ENCODE results near the gene MAP4.

The MAP4 gene

DNA sequence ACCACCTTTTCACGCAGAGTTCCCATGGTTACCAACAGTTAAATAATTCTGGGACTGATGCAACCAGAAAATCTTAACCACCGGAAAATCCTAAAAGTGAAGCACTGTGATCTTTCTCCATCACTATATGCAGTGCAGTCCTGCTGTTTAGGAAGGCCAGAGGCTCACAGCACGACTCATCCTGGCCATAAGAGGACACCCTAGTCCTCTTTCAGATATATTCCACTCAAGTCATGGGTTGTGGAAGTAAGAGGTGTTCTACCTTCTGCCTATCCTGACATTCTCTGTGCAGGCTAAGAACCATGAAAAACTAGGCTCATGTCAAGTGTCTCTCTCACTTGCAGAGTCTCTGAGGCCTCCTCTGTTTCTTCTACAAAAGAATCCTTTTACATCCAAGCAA, 146.1 kb downstream of the MAP4 start:
- in situ Hi-C loops (cut with HindIII; ENCODE audit: low sequenced_read_pairs) = no loop called here

DNA sequence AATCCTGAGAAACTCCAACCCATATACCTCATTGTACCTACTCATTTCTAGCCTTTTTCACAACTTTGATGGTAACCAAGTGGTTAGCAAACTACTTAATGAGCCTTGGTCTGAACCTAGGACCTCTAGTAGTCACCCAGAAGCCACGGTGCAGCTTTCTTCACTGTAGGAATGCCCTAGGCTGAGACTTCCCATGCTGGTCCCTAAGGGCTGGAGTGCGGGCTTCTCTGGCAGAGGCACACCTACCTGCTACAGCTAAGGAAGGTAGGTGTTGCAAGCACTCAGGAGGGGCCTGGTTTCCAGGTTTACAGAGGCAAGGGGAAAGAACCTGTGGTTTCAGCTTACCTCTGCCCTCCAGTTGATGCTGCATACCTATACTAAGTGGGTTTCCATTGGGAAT, 147.9 kb downstream of the MAP4 start:
- in situ Hi-C loops (cut with HindIII; ENCODE audit: low sequenced_read_pairs) = no loop called here

GRCh38 chr3:47867451-47868044, 148.7 kb downstream of the MAP4 start:
- in situ Hi-C loops (cut with HindIII; ENCODE audit: low sequenced_read_pairs) = no loop called here

DNA sequence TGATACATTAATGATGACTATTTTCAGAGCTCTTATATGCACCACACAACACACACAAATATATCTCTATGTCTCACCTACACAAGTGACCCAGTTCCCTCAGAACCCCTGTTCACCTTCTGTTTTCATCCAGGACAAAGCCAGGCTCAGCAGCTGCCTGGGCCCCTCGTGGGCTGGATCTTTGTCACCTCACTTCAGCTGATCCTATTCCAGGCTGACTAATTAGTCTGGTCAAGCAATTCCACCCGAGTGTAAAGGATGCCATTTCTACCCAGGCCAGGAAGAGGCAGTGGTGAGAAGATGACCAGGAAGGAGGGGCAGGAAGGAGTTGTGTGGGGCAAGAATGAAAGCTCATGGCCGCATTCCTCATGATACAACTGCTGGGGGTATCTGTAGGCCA, 151.0 kb downstream of the MAP4 start:
- in situ Hi-C loops (cut with HindIII; ENCODE audit: low sequenced_read_pairs) = no loop called here

GRCh38 chr3:47863391-47864128, 152.7 kb downstream of the MAP4 start:
- in situ Hi-C loops (cut with HindIII; ENCODE audit: low sequenced_read_pairs) = no loop called here

DNA sequence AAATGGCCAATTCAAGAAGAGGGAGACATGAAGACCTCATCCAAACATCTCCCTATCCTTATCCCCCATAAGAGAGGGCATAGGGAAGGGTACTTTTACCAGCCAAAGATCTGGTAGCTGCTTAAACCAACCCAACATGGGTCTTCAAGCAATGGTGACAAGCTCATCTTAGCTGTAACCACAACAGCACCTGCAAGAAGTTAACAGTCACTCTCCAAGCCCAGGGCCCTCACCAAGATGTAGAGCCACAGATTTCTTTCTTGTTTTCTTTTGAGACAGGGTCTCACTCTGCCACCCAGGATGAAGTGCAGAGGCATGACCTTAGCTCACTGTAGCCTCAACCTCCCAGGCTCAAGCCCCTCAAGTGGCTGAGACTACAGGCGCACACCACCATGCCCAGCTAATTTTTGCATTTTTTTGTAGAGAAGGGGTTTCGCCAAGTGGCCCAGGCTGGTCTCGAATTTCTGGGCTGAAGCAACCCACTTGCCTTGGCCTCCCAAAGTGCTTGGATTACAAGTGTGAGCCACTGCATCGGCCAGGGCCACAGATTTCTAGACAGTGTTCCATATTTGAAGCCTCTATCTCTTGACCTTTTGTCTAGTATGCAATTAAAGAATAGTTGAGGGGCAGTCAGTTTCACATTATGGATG, 156.1 kb downstream of the MAP4 start:
- in situ Hi-C loops (cut with HindIII; ENCODE audit: low sequenced_read_pairs) = no loop called here

DNA sequence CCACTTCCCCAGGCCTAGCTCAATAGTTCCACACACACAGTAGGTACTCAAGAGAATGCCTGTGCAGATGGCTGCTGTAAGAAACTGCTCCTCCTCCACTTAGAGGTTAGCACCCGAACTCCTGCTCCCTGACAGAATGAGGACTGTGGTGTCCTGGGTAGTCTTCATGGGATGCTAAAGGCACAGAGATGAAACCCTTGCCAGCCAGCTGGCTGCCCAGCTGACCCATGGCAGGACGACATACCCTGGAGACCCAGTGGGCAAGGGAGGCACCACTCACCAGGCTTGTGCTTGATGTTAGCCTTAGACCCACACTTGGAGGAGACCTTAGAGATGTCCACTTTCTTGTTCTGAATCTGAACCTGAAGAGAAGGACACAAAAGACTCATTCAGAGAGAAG, 159.1 kb downstream of the MAP4 start:
- in situ Hi-C loops (cut with HindIII; ENCODE audit: low sequenced_read_pairs) = no loop called here

- in situ Hi-C loops (cut with HindIII; ENCODE audit: low sequenced_read_pairs) = no loop called here
These were observed 159.5 kb downstream of the MAP4 start for GRCh38 chr3:47856669-47857068.

GRCh38 chr3:47855461-47856383, 160.5 kb downstream of the MAP4 start:
- in situ Hi-C loops (cut with HindIII; ENCODE audit: low sequenced_read_pairs) = no loop called here

DNA sequence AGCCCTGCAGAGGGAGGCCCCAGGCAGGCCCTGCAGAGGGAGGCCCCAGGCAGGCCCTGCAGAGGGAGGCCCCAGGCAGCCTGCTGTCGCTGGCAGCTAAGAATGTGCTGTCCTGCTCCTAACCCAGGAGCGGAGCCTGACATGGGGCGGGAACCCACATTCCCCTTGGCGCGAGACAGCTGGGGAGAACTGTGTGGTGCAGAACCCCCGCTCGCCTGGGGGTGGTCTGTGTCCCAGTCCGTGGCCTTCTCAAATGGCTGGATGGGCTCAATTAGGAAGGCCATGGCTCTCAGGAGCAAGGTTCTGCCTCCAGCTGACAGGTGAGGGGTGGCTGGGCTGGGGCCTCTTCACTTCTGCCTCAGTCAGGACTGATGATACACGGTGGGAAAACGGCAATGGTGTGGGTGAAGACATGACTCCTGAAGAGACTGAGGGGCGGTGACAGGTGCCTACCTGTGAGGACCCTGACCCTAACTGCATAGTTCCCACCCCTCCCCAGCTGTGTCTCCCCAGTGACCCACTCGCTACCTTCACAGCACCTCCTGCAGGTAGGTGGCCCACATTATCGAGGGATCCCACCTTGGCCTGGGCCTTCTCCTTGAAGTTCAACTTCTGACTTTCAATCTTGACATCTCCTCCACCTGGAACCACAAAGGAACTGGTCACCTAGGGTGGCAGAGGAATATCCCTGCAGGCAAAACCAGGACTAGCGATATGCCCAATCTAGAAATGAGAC, 161.3 kb downstream of the MAP4 start:
- in situ Hi-C loops (cut with HindIII; ENCODE audit: low sequenced_read_pairs) = no loop called here

DNA sequence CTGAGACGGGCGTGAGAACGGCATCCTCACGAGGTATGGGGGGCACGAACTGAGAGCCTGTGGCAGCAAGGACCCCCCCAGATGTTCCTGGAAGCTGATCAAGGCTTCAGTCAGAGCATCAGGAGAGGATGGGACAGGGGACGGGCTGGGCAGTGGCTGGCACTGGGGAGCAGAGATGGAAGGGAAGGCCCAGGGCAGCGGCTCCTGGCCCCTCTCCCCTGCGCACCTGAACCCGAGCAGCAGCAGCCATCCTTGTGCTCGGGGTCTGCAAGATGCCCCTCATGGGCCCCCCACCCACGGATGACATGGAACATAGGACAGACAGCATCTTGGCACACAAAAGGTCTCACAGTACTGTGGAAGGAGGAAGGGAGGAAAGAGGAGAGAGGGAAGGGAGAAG, 161.9 kb downstream of the MAP4 start:
- in situ Hi-C loops (cut with HindIII; ENCODE audit: low sequenced_read_pairs) = no loop called here

DNA sequence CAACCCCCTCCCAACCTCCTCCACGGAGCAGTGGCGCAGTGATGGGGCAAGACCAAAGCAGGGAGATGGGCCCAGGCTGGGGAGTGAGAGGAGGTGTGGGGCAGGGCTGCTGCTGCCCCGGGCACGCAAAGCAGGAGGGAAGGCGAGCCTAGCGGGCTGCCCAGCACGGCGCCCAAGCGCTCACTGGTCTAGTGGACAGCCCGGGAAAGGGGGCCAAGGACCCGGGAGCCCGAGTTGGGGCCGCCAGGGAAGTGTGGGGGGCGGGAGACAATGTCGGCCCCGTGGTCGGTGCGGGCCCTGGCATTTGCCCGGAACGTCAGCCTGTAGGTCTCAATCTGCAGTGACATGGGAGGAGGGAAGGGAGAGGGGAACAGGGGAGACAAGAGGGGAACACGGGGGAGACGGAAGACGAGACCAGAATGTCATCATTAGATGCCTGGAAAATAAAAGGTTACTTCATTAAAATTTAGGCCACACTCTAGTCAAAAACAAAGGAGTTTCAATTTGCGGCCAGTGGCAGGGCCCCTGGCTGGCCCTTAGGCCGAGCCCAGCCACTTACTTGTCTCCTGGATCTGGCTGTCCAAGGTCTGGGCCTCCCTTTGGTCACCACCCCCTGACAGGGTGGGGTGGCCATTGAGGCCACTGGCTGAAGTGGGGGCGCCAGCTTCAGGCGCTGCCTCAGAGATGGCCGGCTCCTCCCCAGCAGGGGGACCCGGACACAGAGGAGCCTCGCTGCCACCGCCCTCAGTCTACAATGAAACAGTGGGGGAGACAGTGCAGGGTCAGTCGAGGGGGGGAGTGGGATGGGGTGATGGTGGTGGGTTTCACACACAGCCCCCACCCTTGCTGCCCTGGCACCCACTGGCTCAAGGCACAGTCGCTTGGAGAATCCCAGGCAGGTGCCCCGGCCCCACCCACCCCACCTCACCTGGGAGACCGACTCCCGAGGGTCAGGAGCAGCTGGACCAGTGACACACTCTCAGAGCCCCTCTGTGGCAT, 163.3 kb downstream of the MAP4 start:
- in situ Hi-C loops (cut with HindIII; ENCODE audit: low sequenced_read_pairs) = no loop called here

DNA sequence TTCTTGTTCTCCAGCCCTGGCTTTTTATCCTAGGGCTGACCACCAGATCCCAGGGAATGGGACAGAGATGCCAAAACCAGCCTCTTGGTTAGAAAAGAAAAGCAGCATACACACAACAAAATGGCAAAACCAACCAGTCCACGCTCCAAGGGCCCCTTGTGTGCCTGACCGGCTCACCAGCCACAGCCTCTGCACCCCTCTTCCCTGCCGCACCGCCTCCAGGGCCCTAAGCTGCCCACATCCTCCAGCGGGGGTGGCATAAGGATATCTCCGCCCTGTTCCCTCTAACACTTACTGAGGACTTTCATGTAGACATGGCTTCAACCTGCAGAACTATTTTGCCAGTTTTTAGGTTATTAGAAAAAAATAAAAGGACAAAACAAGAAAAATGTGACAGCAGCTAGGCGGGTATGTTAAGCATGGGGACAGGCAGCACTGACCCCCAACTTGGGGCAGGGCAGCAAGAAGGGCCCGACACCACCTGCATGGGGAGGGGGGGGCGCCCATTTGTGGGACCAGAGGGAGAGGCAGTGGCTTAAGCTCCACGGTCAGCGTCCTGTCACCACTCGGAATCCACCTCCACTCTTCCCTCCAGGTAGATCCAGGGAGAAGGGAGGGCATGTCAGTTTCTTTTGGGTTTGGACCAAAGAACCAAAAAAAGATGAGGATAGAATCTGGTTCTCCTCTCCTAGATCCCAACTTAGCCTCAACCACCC, 164.2 kb downstream of the MAP4 start:
- in situ Hi-C loops (cut with HindIII; ENCODE audit: low sequenced_read_pairs) = no loop called here

- in situ Hi-C loops (cut with HindIII; ENCODE audit: low sequenced_read_pairs) = no loop called here
These were observed 165.4 kb downstream of the MAP4 start for GRCh38 chr3:47850564-47851410.

GRCh38 chr3:47849699-47850563, 166.3 kb downstream of the MAP4 start:
- in situ Hi-C loops (cut with HindIII; ENCODE audit: low sequenced_read_pairs) = no loop called here

- in situ Hi-C loops (cut with HindIII; ENCODE audit: low sequenced_read_pairs) = no loop called here
These were observed 167.0 kb downstream of the MAP4 start for GRCh38 chr3:47849186-47849698.

Data from endothelial cell of hepatic sinusoid (primary cell).